WERI-Rb-1 (cell line): ENCODE measurements around the gene TMF1.

ENCODE experiments used
- DNase-seq: peaks from one replicate; pipeline ENCODE4 v3.0.0-alpha.2; 2020
- H3K27ac ChIP-seq: fragments of 250-450 bp; sonication (Bioruptor Pico); 2 replicates; pipeline ENCODE4 v1.5.1; 2020; ENCODE audit warnings: mild to moderate bottlenecking, moderate library complexity
- H3K27me3 ChIP-seq: fragments of 250-450 bp; sonication (Bioruptor Pico); 2 replicates; pipeline ENCODE4 v1.5.1; 2021; ENCODE audit warnings: mild to moderate bottlenecking, low read depth, moderate library complexity; ENCODE audit not compliant: insufficient read depth, severe bottlenecking
- H3K36me3 ChIP-seq: fragments of 250-450 bp; sonication (Bioruptor Pico); 2 replicates; pipeline ENCODE4 v1.5.1; 2020; ENCODE audit warnings: mild to moderate bottlenecking, moderate library complexity
- H3K4me3 ChIP-seq: 2 replicates; pipeline ENCODE4 v1.5.1; 2011; ENCODE audit warnings: low read depth, mild to moderate bottlenecking, control low read depth, low read length
- H3K9me3 ChIP-seq: fragments of 250-450 bp; sonication (Bioruptor Pico); 2 replicates; pipeline ENCODE4 v1.5.1; 2021; ENCODE audit warnings: mild to moderate bottlenecking, moderate library complexity; ENCODE audit not compliant: severe bottlenecking
- CTCF ChIP-seq: IDR thresholded peaks from 2 replicates; pipeline ENCODE4 v1.5.1; 2011; ENCODE audit warnings: low read depth, mild to moderate bottlenecking, control low read depth, inconsistent platforms, low read length

Gene TMF1

GRCh38 chr3:69066121-69066520 is 14.0 kb upstream of the TMF1 start:
- no peak overlapping the region for H3K27ac ChIP-seq
- no peak for DNase-seq
- H3K9me3 ChIP-seq, result no peaks in the 10 kb centered on the region
- no peaks in the 10 kb centered on the region for H3K27me3 ChIP-seq
- no peak overlapping the region for H3K4me3 ChIP-seq
- H3K36me3 ChIP-seq, result peaks cover 31% of the 10 kb centered on the region
- no peak for TF ChIP-seq CTCF

GRCh38 chr3:69065318-69065964 is 13.3 kb upstream of the TMF1 start:
- DNase-seq, result no peak
- Histone ChIP-seq H3K27ac (no peak overlapping the region), H3K36me3 (peaks cover 31% of the 10 kb centered on the region), H3K9me3 (no peaks in the 10 kb centered on the region), H3K27me3 (no peaks in the 10 kb centered on the region), H3K4me3 (no peak overlapping the region)
- no peak for TF ChIP-seq CTCF

GRCh38 chr3:69063636-69064035 is 11.5 kb upstream of the TMF1 start:
- TF ChIP-seq CTCF, result no peak
- Histone ChIP-seq H3K9me3 (no peaks in the 10 kb centered on the region), H3K27me3 (no peaks in the 10 kb centered on the region), H3K36me3 (peaks cover 25% of the 10 kb centered on the region), H3K4me3 (no peak overlapping the region), H3K27ac (no peak overlapping the region)
- no peak for DNase-seq

GRCh38 chr3:69059688-69060087 is 7.6 kb upstream of the TMF1 start:
- Histone ChIP-seq H3K36me3 (peaks cover 40% of the 10 kb centered on the region), H3K9me3 (no peaks in the 10 kb centered on the region), H3K27ac (no peak overlapping the region), H3K4me3 (no peak overlapping the region), H3K27me3 (no peaks in the 10 kb centered on the region)
- TF ChIP-seq CTCF, result no peak
- DNase-seq, result no peak

GRCh38 chr3:69058947-69059224 is 6.8 kb upstream of the TMF1 start:
- TF ChIP-seq CTCF, result no peak
- no peak for DNase-seq
- H3K4me3 ChIP-seq, result no peak overlapping the region
- no peak overlapping the region for H3K27ac ChIP-seq
- H3K27me3 ChIP-seq, result no peaks in the 10 kb centered on the region
- no peaks in the 10 kb centered on the region for H3K9me3 ChIP-seq
- peaks cover 41% of the 10 kb centered on the region for H3K36me3 ChIP-seq
